NCI-H2107 (cell line): ENCODE results near the gene LRRC14B.
"Not testable (repeated sequence)": the region's sequence is repeated elsewhere in the genome, so short reads cannot be mapped to it uniquely, and the experiment has no call there.

Experiments used
- DNase-seq: peaks from one replicate; lab custom pipeline; 2025; lab: John Stamatoyannopoulos, UW

The LRRC14B gene

DNA sequence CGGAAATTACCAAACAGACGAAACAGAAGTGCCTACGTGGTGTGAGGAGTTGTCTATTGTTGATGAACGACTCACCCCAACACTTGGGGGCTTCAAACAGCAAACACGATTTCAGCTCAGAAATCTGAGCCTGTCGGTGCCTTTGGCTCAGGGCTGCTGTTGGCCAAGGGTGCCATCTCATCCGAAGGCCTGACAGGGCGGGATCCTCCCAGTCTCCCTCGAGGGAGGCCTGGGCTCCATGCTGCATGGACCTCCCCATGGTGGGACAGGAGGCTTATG, 1.3 kb downstream of the LRRC14B start:
- DNase-seq = no peak

- DNase-seq = no peak
Measured at GRCh38 chr5:192970-193831, 1.9 kb downstream of the LRRC14B start.

DNA sequence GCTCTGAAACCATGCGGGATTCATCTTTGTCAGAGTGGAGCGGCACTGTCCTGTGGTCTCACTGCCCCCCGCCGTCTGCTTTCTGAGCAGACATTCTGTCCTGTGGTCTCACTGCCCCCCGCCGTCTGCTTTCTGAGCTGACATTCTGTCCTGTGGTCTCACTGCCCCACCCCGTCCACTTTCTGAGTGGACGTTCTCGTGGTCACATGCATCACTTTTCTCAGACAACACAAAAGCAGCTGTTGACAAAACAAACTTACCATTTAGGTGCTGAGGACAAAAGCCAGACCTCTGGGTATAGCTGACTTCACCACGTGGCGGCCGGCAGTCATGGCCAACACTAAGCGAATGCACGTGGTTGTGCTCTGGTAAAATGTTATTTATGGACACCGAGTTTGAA, 2.8 kb downstream of the LRRC14B start:
- DNase-seq = no peak

DNA sequence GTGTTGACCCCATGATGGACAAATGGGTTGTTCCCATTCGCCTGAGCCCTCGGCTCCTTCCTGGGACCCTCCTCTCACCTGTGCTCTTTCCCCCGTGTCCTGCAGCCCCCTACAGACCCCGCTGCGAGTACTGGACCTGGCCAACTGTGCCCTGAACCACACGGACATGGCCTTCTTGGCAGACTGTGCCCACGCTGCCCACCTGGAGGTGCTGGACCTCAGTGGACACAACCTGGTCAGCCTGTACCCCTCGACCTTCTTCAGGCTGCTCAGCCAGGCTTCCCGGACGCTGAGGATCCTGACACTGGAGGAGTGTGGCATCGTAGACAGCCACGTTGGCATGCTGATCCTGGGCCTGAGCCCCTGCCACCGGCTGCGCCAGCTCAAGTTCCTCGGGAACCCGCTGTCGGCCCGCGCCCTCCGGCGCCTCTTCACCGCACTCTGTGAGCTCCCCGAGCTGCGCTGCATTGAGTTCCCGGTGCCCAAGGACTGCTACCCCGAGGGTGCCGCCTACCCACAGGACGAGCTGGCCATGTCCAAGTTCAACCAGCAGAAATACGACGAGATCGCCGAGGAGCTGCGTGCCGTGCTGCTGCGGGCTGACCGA, 3.4 kb downstream of the LRRC14B start:
- no peak for DNase-seq

DNA sequence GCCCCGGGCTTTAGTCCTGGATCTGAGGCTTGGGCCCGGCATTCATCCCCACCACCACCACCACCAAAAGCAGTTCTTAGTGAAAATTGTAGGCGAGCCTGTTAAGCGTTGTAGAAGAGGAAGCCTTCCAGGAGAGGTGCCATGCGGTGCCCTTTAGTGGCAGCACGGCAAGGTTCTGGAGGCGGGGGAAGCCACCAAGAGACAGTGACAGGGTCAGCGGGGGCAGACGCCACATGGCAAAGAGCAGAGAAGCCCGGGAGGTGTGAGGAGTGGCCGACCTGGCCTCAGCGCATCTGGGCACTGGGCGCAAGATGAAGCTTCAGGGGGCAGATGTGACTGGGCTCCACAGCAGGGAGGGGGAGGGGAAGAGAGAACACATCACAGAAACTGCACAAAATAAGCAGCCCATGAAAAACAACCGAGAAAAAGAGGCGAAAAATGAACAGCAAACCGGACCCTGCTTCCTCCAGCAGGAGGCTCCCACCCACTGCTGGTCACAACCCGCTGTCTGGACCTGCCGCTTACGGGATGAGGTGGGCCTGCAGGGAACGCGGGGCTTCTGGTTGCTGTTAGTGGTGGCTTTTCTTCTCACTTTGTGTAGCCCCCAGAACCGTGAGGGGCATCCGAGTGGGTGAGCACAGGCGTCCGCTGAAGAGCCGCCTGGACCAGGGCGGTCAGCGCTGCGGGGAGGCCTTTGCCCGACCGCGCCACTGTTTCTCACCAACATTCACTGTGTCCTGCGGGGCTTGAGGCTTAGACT, 4.3 kb downstream of the LRRC14B start:
- no peak for DNase-seq

- DNase-seq = no peak
Measured at GRCh38 chr5:196350-196749, 5.1 kb downstream of the LRRC14B start.

DNA sequence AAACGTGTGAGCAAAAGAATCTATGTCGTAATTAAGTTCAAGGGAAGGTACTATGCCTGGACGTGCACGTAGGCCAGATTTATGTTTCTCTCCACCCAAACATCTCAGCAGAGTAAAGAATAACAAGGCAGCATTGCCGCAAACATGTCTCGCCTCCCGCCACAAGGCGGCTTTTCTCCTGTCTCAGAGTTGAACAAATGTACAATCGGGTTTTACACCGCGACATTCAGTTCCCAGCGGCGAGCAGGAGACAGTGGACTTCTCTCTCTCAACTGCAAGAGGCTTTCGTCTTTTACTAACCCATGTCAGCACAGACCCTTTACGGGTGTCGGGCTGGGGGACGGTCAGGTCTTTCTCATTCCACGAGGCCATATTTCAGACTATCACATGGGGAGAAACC, 5.7 kb downstream of the LRRC14B start:
- DNase-seq = not testable (repeated sequence)

DNA sequence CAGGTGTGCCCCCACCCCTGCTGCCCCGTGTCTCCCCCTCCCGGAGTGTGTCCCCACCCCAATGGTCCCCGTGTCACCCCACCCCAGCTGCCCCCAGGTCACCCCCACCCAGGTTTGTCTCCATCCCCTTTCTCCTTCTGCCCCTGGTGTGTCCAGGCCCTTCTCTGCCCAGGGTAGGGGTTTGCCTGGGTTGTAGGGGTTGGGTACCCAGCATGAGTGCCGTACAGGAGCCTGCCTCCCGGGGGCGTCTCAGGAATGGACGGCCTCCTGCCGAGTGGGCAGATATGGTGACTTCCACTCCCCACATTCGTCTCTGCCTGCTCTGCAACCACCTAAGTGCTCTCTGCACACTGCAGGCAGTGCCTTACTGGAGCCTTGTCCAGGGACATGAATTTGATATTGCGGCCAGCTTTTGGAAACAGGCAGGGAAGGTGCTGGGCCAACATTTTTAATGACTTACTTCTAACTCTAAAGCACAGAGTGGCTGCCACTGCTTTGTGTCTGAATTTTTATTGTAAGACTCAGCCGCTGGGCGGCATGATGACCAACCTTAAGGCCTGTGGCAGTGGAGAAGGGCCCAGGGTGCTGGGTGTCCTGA, 6.7 kb downstream of the LRRC14B start:
- no peak for DNase-seq

DNA sequence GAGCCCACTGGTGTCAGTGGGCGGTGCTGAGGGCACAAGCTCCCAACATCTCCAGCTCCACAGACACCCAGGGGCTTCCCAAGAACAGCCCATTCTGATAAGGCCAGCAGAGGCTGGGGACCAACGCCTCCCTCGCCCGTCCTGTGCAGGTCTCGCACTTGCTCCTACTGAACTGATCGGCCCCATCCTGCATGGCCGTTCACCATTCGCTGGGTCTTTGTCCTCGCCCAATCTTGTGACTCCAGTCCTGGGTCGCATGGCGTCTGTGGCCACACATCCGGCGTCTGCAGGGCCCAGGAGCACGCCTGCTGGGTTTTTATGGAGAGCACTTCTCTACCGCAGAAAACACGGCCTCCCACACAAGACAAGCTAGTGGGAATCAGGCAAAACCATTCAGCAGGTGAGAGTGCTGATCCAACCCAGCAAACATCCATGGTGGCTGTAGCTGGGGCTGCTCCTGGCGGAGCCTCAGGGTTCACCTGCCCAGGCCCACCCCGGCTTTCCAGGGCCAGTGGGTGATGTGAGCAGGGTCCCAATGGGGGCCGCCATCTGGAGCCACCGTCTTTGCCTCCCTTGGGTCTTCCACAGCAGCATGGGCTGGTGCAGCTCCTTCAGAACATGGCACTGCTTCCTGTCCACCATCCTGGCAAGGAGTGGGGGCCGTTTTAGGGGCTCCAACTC, 7.4 kb downstream of the LRRC14B start:
- DNase-seq = no peak

- no peak for DNase-seq
Measured at GRCh38 chr5:199197-199949, 8.1 kb downstream of the LRRC14B start.

GRCh38 chr5:199950-200645, 8.8 kb downstream of the LRRC14B start:
- no peak for DNase-seq

- no peak for DNase-seq
Measured at GRCh38 chr5:200985-201384, 9.7 kb downstream of the LRRC14B start.

- DNase-seq = no peak
Measured at GRCh38 chr5:201672-202071, 10.4 kb downstream of the LRRC14B start.

- no peak for DNase-seq
Measured at GRCh38 chr5:203246-203930, 12.1 kb downstream of the LRRC14B start.

- no peak for DNase-seq
Measured at GRCh38 chr5:204001-204400, 12.7 kb downstream of the LRRC14B start.

DNA sequence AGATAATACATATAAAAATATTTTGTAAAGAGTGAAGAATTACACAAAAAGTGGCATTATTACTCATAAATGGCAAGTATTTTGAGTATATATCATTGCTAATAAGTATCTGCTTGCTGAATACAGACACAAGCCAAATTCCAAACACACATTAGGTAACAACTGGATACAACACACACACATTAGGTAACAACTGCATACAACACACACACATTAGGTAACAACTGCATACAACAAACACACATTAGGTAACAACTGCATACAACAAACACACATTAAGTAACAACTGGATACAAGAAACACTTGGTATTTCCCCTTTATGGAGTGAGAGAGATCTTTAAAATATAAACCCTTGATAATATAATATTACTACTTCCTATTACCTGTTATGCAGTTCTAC, 13.2 kb downstream of the LRRC14B start:
- DNase-seq = no peak

DNA sequence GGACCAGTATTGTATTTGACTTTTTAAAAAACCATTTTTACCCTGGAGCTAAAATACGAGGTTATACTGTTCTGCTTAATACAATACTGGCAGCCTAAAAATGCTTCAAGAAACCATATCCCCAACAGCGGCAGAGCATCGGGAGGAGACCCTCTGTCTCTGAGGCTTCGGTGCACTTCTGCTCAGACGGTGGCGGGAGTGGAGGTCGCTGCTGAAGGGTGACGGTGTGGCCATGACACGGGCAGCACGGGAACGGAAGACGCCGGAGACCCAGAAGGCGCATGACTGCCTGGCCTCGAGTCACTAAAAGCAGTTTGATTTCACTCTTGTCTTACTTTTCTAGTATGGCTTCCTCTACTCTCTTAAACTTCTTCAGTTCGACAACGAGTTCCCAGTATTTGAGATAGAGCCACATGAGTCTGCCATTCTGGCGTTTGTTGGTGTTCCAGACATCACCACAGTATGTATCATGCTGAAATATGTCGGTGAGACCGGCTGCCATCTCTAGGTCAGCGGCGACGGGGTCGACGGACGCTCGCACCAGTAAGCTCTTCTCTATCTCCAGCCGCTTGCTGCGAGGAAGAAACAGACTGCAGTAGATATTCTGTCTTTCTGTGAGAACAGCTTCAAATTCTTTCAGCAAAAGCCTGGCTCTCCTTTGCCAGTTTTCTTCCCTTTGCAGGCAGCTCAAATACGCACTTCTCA, 13.8 kb downstream of the LRRC14B start:
- no peak for DNase-seq

DNA sequence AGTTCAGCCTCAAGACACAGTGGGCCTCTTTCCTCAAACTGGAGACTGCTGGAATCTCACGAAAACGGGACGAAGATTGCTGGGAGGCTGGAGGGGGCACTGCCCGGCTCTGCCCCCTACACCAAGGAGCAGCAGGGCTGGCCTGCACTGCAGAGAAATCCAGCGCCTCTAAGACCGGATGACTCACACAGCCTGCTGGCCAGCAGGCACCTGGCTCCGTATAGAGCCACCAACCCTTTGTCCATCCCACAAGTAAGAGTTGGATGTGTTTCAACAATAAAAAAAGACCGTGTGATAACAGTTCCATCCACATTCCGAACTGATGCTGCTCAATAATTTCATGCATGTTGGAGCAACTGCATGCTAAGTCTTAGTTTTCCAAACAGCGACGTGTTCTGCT, 15.1 kb downstream of the LRRC14B start:
- DNase-seq = no peak

GRCh38 chr5:206927-207536, 15.7 kb downstream of the LRRC14B start:
- DNase-seq = no peak
